Esophagus (tissue), 2 donors: Measurements from ENCODE around the gene CHCHD3. TPM values are rescaled to one million over a fixed set of nuclear protein-coding genes. Genes with fewer than 3 reads are reported as not detected.
"Not testable (repeated sequence)": the region's sequence is repeated elsewhere in the genome, so short reads cannot be mapped to it uniquely, and the experiment has no call there.

Source experiments
- H3K27ac ChIP-seq, 2 donors: one replicate each; pipeline ENCODE4 v1.5.1; 2013; ENCODE audit warnings: low read depth in 2 of 2, mild to moderate bottlenecking in 2 of 2, inconsistent platforms in 1 of 2, low read length in 1 of 2, moderate library complexity in 1 of 2
- H3K27me3 ChIP-seq, 2 donors: one replicate each; pipeline ENCODE4 v1.6.1; 2013; ENCODE audit warnings: low read length in 2 of 2, control low read depth in 1 of 2, mild to moderate bottlenecking in 1 of 2; ENCODE audit not compliant: insufficient read depth in 2 of 2, control insufficient read depth in 1 of 2
- H3K36me3 ChIP-seq, 2 donors: one replicate each; pipeline ENCODE4 v1.6.1; 2013; ENCODE audit warnings: low read length in 1 of 2; ENCODE audit not compliant: control insufficient read depth in 2 of 2, insufficient read depth in 2 of 2
- H3K4me1 ChIP-seq, 2 donors: one replicate each; pipeline ENCODE4 v1.6.1; 2013; ENCODE audit warnings: low read length in 1 of 2; ENCODE audit not compliant: control insufficient read depth in 2 of 2, insufficient read depth in 2 of 2
- H3K4me3 ChIP-seq, 2 donors: one replicate each; pipeline ENCODE4 v1.5.1; 2013; ENCODE audit warnings: low read length in 2 of 2, mild to moderate bottlenecking in 2 of 2, low read depth in 1 of 2, moderate library complexity in 1 of 2
- H3K9me3 ChIP-seq, 2 donors: one replicate each; pipeline ENCODE4 v1.6.1; 2013; ENCODE audit warnings: mild to moderate bottlenecking in 2 of 2, low read depth in 1 of 2, low read length in 1 of 2, moderate library complexity in 1 of 2; ENCODE audit not compliant: control insufficient read depth in 2 of 2, insufficient read depth in 1 of 2
- WGBS, 2 donors: extraction: QIAGEN DNeasy Blood & Tissue Kit; methylation state at CpG; one replicate each; pipeline ENCODE4 v1.1.7; 2013; 5-methylcytosine and 5-hydroxymethylcytosine counted together
- polyA plus RNA-seq, 2 donors: library from polyadenylated mRNA; stranded (reverse); fragments of 200-250 nt; gene quantifications; one replicate each; pipeline ENCODE4 v1.2.3, GENCODE V29; 2013
- donor health status: healthy with polysubstance abuse.
- donor health status: Bipolar disorder and iron deficiency.

CHCHD3 gene
- polyA plus RNA-seq, 2 donors, result 7.4 to 29.0 TPM

DNA sequence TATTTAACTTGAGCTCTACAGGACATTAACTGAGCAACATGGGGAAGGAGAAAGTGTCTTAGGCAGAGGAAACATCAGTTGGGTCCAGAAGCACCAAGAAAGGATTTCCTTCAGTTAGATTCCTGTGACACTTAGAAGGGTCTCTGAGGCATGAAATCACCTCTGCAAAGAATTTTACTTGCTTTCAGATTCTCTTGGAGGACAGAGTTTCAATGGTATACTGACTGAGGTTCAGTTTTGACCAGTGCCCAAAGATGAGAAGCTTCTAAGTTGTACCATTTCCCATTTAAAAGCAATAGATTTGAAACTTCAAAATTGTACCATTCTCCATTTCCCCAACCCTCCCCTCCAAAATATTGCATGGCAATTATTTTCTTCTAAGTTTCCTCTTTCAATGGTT is 102.4 kb downstream of the CHCHD3 start:
- H3K9me3 ChIP-seq, result no peaks in the 10 kb centered on the region
- H3K4me3 ChIP-seq, result no peak overlapping the region
- H3K27ac ChIP-seq, result no peak overlapping the region
- H3K27me3 ChIP-seq, result no peaks in the 10 kb centered on the region
- no peaks in the 10 kb centered on the region for H3K4me1 ChIP-seq
- H3K36me3 ChIP-seq, result no peaks in the 10 kb centered on the region

DNA sequence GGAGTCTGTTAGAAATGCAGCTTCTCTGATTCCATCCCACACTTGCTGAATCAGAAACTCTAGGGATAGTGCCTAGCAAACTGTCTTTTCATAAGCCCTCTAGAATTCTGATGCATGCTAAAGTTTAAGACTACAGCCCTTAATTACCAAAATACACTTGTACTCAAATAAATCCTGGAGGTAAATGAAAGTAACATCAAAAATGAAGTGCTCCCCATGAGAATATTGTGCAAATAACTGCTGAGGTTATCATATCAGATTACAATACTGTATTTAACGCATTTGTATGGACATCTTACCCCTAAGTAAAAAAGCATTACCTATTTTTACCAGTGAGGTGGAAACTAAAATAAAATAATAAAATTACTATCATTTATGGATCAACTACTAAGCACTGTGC is 104.7 kb downstream of the CHCHD3 start:
- H3K4me3 ChIP-seq, result no peak overlapping the region
- no peaks in the 10 kb centered on the region for H3K4me1 ChIP-seq
- no peaks in the 10 kb centered on the region for H3K9me3 ChIP-seq
- no peak overlapping the region for H3K27ac ChIP-seq
- 86 to 95% methylated on average over 1 of the region's 1 CpG for WGBS, 2 donors
- H3K36me3 ChIP-seq, result no peaks in the 10 kb centered on the region
- no peaks in the 10 kb centered on the region for H3K27me3 ChIP-seq

DNA sequence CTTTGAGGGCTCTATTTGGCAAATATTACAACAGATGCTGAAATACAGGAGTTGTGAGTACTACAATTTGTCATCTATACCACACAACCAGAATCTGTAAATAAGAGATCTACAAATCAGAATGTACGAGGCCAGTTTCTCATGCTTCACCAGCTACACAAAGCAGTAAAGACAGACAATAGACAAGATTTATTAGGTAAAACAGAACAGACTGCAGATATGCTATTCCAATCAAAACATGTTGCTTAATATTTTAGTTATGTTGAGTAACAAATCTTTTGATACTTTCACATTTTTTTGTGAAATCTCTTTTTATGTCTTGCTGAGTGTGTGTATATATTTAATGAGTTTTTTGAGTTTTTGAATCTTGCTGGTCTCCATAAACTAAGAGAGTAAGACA is 109.1 kb downstream of the CHCHD3 start:
- no peak overlapping the region for H3K27ac ChIP-seq

DNA sequence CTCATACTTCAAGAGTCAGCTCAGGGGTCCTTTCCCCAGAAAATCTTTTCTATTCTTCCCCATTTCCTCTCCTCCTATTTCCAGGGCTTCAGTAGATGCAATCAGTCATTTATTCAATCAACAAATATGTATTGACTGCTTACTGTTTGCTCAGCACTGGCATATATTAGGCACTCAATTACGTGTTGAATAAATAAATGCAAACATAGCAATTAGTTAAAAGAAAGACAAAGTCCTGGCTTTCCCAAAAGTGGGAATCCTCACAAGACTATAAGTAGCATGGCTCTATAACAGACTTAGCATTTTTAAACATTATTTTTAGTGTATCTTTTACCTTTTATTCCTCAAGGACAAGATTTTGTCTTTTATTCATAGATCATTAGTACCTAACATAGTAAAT is 111.6 kb downstream of the CHCHD3 start:
- WGBS, 2 donors, result 84 to 95% methylated on average over 1 of the region's 1 CpG
- Histone ChIP-seq H3K27ac (no peak overlapping the region), H3K36me3 (no peaks in the 10 kb centered on the region), H3K4me1 (no peaks in the 10 kb centered on the region), H3K9me3 (no peaks in the 10 kb centered on the region), H3K4me3 (no peak overlapping the region), H3K27me3 (no peaks in the 10 kb centered on the region)

More for the DNA sequence above, 109.1 kb downstream of the CHCHD3 start:
- H3K9me3 ChIP-seq, result no peaks in the 10 kb centered on the region
- WGBS, 2 donors, result 88 to 95% methylated on average over 1 of the region's 1 CpG
- H3K4me3 ChIP-seq, result no peak overlapping the region
- no peaks in the 10 kb centered on the region for H3K27me3 ChIP-seq
- no peaks in the 10 kb centered on the region for H3K4me1 ChIP-seq
- H3K36me3 ChIP-seq, result no peaks in the 10 kb centered on the region

DNA sequence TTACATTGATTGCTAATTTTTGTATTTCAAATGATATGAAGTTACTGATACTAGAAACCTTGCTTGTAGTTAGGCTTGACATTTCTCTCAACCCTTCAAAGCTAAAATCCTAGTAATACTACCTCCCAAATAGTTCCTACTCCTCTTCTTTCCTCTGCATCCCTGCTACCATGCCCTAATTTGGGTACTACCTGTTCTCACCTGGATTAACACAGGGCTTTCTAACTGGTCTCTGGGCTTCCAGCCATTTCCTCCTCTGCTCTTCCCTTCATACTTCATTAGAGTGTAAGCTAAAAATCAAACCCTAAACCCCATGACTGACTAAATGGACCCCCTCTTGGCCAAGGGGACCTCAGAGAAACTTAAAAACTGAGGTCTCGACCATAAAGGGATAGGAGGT is 112.4 kb downstream of the CHCHD3 start:
- H3K27me3 ChIP-seq, result no peaks in the 10 kb centered on the region
- H3K9me3 ChIP-seq, result no peaks in the 10 kb centered on the region
- no peak overlapping the region for H3K4me3 ChIP-seq
- no peaks in the 10 kb centered on the region for H3K4me1 ChIP-seq
- H3K27ac ChIP-seq, result no peak overlapping the region
- 97 to 100% methylated on average over 1 of the region's 1 CpG for WGBS, 2 donors
- H3K36me3 ChIP-seq, result no peaks in the 10 kb centered on the region

DNA sequence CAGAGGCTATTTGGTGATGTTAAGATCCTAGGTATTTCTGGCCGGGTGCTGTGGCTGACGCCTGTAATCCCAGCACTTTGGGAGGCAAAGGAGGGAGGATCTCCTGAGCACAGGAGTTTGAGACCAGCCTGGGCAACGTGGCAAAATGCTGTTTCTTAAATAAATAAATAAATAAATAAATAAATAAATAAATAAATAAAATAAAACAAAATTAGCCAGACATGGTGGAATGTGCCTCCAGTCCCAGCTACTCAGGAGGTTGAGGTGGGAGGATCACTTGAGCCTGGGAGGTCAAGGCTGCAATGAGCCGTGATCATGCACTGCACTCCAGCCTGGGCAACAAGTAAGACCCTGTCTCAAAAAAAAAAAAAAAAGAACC is 114.4 kb downstream of the CHCHD3 start:
- not testable (repeated sequence) for H3K4me1 ChIP-seq, H3K4me3 ChIP-seq

DNA sequence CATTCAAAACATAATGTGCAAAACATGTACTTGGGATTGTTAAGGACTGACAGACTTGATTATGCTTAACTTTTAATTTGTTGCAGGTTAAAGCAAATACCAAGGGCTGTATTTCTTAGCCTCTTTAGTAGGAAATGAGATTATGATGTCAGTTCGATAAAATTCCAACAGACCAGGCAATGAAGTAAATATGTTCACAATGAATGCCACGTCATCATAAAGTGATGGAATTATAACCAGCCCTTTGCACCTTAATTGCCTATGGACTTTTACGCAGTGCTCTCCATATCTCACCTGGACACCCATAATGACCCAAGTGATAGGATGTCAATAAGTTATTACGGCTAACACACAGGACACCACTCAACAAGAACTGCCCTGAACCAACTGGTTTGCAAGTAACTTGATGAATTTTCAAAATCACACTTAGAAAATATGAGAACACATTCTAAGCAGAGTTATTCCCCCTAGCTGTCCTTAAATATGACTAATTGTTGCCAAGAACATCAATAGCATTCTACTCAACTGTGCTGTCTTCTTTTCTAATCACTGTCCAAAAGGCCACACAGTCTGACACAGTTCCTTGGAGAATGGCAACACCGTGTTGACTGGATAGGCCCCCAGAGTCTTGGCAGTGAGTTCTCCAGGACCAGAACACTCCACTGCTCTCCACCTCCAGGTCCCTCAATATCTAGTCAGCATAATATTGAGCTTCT is 115.0 kb downstream of the CHCHD3 start:
- no peak overlapping the region for H3K4me3 ChIP-seq
- H3K9me3 ChIP-seq, result no peaks in the 10 kb centered on the region
- H3K27ac ChIP-seq, result no peak overlapping the region
- 84 to 85% methylated on average over 5 of the region's 5 CpGs for WGBS, 2 donors
- no peaks in the 10 kb centered on the region for H3K4me1 ChIP-seq
- H3K27me3 ChIP-seq, result no peaks in the 10 kb centered on the region
- H3K36me3 ChIP-seq, result no peaks in the 10 kb centered on the region

More for the DNA sequence above, 114.4 kb downstream of the CHCHD3 start:
- WGBS, 2 donors, result 94 to 95% methylated on average over 4 of the region's 4 CpGs
- H3K27ac ChIP-seq, H3K9me3 ChIP-seq, H3K27me3 ChIP-seq, H3K36me3 ChIP-seq: not testable (repeated sequence)

DNA sequence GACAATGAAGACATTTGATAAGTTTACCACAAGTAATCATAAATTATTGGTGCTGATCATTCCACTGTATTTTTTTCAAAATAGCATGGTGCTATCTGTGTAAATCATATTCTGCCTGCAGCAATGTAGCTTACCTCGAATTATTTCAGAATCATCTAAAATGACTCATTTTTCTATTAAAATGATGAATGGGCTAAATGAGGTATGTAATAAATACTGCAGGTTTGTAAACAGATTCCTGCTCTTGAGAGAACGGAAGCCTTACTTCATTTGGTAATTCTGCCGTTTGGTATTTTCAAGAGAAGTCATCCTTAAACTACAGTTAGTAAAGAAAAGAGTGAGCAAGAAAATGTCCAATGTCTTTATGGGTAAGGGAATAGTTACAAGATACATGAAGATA is 115.9 kb downstream of the CHCHD3 start:
- Histone ChIP-seq H3K36me3 (no peaks in the 10 kb centered on the region), H3K27ac (no peak overlapping the region), H3K9me3 (no peaks in the 10 kb centered on the region), H3K4me3 (no peak overlapping the region), H3K4me1 (no peaks in the 10 kb centered on the region), H3K27me3 (no peaks in the 10 kb centered on the region)
- WGBS, 2 donors, result 79 to 83% methylated on average over 3 of the region's 3 CpGs

DNA sequence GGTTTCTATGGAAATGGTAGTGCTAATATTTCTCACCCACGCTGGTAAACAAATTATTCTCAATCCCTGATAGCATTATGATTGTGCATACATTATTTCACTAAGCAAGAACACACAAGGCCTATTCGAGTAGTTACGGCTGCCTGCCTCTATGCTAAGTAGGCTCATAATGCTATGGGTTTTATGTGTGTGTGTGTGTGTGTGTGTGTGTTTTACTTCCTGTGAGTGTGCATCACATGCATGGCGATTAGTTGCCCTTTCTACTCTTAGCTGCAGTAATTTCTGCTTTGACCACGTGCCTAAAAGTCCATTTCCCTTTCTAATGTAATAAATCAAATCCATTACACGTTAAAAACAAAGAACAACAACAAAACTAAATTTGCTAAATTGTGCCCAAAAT is 117.0 kb downstream of the CHCHD3 start:
- no peaks in the 10 kb centered on the region for H3K9me3 ChIP-seq
- H3K36me3 ChIP-seq, result no peaks in the 10 kb centered on the region
- WGBS, 2 donors, result 83 to 84% methylated on average over 6 of the region's 6 CpGs
- no peaks in the 10 kb centered on the region for H3K27me3 ChIP-seq
- no peak overlapping the region for H3K27ac ChIP-seq
- no peaks in the 10 kb centered on the region for H3K4me1 ChIP-seq
- H3K4me3 ChIP-seq, result no peak overlapping the region

DNA sequence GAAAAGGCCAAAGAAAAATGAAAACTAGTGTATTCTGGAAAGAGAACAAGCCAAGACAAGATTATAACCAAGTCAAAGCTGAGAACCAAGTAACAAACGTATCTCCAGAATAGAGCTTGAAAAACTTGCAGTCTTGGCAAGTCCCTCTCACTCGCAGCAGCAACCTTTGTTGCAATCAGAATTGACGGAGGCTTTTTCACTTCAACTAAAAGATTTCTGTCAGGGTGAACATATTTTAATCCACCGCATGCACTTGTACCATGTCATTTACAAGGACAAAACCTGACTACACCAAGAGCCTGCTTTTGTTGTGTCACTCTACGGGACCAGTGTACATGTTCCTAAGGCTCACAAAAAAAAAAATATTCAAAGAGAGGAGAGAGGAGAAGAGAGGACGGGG is 122.0 kb downstream of the CHCHD3 start:
- H3K27me3 ChIP-seq, result no peaks in the 10 kb centered on the region
- no peaks in the 10 kb centered on the region for H3K36me3 ChIP-seq
- no peak overlapping the region for H3K27ac ChIP-seq
- no peaks in the 10 kb centered on the region for H3K4me1 ChIP-seq
- 71 to 86% methylated on average over 6 of the region's 6 CpGs for WGBS, 2 donors
- H3K4me3 ChIP-seq, result no peak overlapping the region
- no peaks in the 10 kb centered on the region for H3K9me3 ChIP-seq
